Esophagus squamous epithelium (tissue), 4 donors: ENCODE measurements around the gene CNTRL.

Experiments used
- POLR2A ChIP-seq, 4 donors: fragments of 450-650 bp; IDR thresholded peaks; one replicate each; pipeline ENCODE4 v1.6.1; 2017; ENCODE audit warnings: antibody characterized with exemption in 4 of 4, mild to moderate bottlenecking in 4 of 4, moderate library complexity in 3 of 4
- TF ChIP-seq, protein P1 (sequence below), 6 experiments: fragments of 450-650 bp in 4 of 6; fragments of 200-600 bp in 2 of 6; sonication (generic) in 2 of 6; IDR thresholded peaks; one replicate each; pipeline ENCODE4 v1.5.1; 2016 to 2019; ENCODE audit warnings: antibody characterized with exemption in 6 of 6, mild to moderate bottlenecking in 4 of 6, moderate library complexity in 4 of 6

GRCh38 chr9:121207371-121207940, 132.7 kb downstream of the CNTRL start:
- TF ChIP-seq, protein P1, sequence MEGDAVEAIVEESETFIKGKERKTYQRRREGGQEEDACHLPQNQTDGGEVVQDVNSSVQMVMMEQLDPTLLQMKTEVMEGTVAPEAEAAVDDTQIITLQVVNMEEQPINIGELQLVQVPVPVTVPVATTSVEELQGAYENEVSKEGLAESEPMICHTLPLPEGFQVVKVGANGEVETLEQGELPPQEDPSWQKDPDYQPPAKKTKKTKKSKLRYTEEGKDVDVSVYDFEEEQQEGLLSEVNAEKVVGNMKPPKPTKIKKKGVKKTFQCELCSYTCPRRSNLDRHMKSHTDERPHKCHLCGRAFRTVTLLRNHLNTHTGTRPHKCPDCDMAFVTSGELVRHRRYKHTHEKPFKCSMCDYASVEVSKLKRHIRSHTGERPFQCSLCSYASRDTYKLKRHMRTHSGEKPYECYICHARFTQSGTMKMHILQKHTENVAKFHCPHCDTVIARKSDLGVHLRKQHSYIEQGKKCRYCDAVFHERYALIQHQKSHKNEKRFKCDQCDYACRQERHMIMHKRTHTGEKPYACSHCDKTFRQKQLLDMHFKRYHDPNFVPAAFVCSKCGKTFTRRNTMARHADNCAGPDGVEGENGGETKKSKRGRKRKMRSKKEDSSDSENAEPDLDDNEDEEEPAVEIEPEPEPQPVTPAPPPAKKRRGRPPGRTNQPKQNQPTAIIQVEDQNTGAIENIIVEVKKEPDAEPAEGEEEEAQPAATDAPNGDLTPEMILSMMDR (IDR thresholded peaks at IDR 0.05): no peak
- TF ChIP-seq POLR2A (IDR thresholded peaks at IDR 0.05): no peak
